HCT116 (cell line): Measurements from ENCODE around the gene TCEA3. TPM values are rescaled to one million over a fixed set of nuclear protein-coding genes. Genes with fewer than 3 reads are reported as not detected.

Source experiments
- ATAC-seq: fragments of 200-7000 bp; cut with Tn5 transposase; 2 replicates; pipeline ENCODE4 v1.9.1; 2020; ENCODE audit warnings: mild to moderate bottlenecking, moderate library complexity
- BruUV-seq: library from RNA; stranded (reverse); fragments of 400-500 nt; replicated peaks from 2 replicates; lab custom pipeline; 2021; lab: Mats Ljungman, UMichigan
- CTCF ChIA-PET: fragments of 300-600 bp; sonication (Branson Sonifier 250); formaldehyde crosslinking; loops from one replicate; lab custom pipeline; 2021; ENCODE audit warnings: antibody characterized with exemption; lab: Charles Lee
- POLR2A ChIA-PET: fragments of 300-600, 350-600 bp; sonication (Branson Sonifier 250); formaldehyde crosslinking; loops from one replicate; lab custom pipeline; 2021; ENCODE audit warnings: antibody characterized with exemption; lab: Charles Lee
- RAD21 ChIA-PET, 2 experiments: fragments of 300-600 bp; sonication (Branson Sonifier 250); formaldehyde crosslinking; loops; one replicate each; lab custom pipeline; 2023; ENCODE audit warnings: low total read pairs in 2 of 2; ENCODE audit not compliant: uncharacterized antibody in 2 of 2, unreplicated experiment in 2 of 2, low non-redundant PET in 1 of 2; lab: Charles Lee
- DNase-seq: peaks from one replicate; pipeline ENCODE4 v3.0.0-alpha.2; 2010; ENCODE audit warnings: low read depth, low spot score
- H2AFZ ChIP-seq: fragments of 200-600 bp; shearing (Covaris generic), sonication (generic); 2 replicates; pipeline ENCODE4 v1.6.1; 2017; ENCODE audit warnings: low read depth, mixed run types, mixed read lengths, antibody characterized with exemption, low read length; ENCODE audit not compliant: poor library complexity, severe bottlenecking
- H3K27ac ChIP-seq: 2 replicates; pipeline ENCODE4 v1.5.1; 2012; ENCODE audit warnings: low read depth, low read length
- H3K27me3 ChIP-seq: fragments of 200-600 bp; sonication (generic); 2 replicates; pipeline ENCODE4 v1.6.1; 2016; ENCODE audit warnings: mixed run types, low read length, mixed read lengths; ENCODE audit not compliant: insufficient read depth
- H3K36me3 ChIP-seq, 2 experiments: fragments of 200-500 bp in 1 of 2; fragments of 200-600 bp in 1 of 2; sonication (Bioruptor generic) in 1 of 2; sonication (generic) in 1 of 2; 2 replicates each; pipeline versions ENCODE4 v1.5.1 to v1.6.1; 2014 to 2016; ENCODE audit warnings: low read length in 2 of 2, inconsistent platforms in 1 of 2, mixed read lengths in 1 of 2, mixed run types in 1 of 2; ENCODE audit not compliant: insufficient read depth in 2 of 2, control insufficient read depth in 1 of 2
- H3K4me1 ChIP-seq, 2 experiments: fragments of 200-600 bp in 1 of 2; sonication (generic) in 1 of 2; 2 replicates each; pipeline versions ENCODE4 v1.5.1 to v1.6.1; 2012 to 2017; ENCODE audit warnings: low read length in 2 of 2, inconsistent platforms in 1 of 2, mild to moderate bottlenecking in 1 of 2, mixed read lengths in 1 of 2, mixed run types in 1 of 2, moderate library complexity in 1 of 2; ENCODE audit not compliant: insufficient read depth in 2 of 2, control insufficient read depth in 1 of 2
- H3K4me2 ChIP-seq: fragments of 200-600 bp; sonication (generic); 2 replicates; pipeline ENCODE4 v1.6.1; 2017; ENCODE audit warnings: mixed run types, low read length, mixed read lengths
- H3K4me3 ChIP-seq, 2 experiments: fragments of 200-600 bp in 1 of 2; sonication (generic) in 1 of 2; replicated peaks in 1 of 2; 2 replicates each; pipeline ENCODE4 v1.5.1; 2011 to 2016; ENCODE audit warnings: low read length in 2 of 2, control low read depth in 1 of 2, low read depth in 1 of 2, mild to moderate bottlenecking in 1 of 2, mixed read lengths in 1 of 2, mixed run types in 1 of 2
- H3K79me2 ChIP-seq: fragments of 200-600 bp; sonication (generic); 2 replicates; pipeline ENCODE4 v1.6.1; 2017; ENCODE audit warnings: mild to moderate bottlenecking, mixed run types, low read length, moderate library complexity, mixed read lengths; ENCODE audit not compliant: insufficient read depth
- H3K9ac ChIP-seq: fragments of 200-600 bp; sonication (generic); 2 replicates; pipeline ENCODE4 v1.6.1; 2016; ENCODE audit warnings: low read length, mixed read lengths
- H3K9me2 ChIP-seq: fragments of 200-600 bp; sonication (generic), shearing (Covaris generic); 2 replicates; pipeline ENCODE4 v1.6.1; 2017; ENCODE audit warnings: mixed run types, mild to moderate bottlenecking, moderate library complexity; ENCODE audit not compliant: insufficient read depth
- H3K9me3 ChIP-seq, 2 experiments: fragments of 200-500 bp in 1 of 2; fragments of 200-600 bp in 1 of 2; sonication (Bioruptor generic) in 1 of 2; sonication (generic) in 1 of 2; 2 replicates each; pipeline ENCODE4 v1.6.1; 2014 to 2017; ENCODE audit warnings: low read length in 2 of 2, mixed read lengths in 2 of 2, inconsistent platforms in 1 of 2, low read depth in 1 of 2, mild to moderate bottlenecking in 1 of 2, mixed run types in 1 of 2, moderate library complexity in 1 of 2; ENCODE audit not compliant: control insufficient read depth in 1 of 2, insufficient read depth in 1 of 2
- H4K20me1 ChIP-seq: fragments of 200-600 bp; sonication (generic), shearing (Covaris generic); 2 replicates; pipeline ENCODE4 v1.6.1; 2017; ENCODE audit warnings: mixed run types, mild to moderate bottlenecking, moderate library complexity; ENCODE audit not compliant: insufficient read depth
- ATF3 ChIP-seq: IDR thresholded peaks from 2 replicates; pipeline ENCODE4 v1.6.1; 2012
- ELF1 ChIP-seq: IDR thresholded peaks from 2 replicates; pipeline ENCODE4 v1.6.1; 2012; ENCODE audit warnings: low read depth, borderline replicate concordance
- EZH2 ChIP-seq: fragments of 200-600 bp; sonication (generic); IDR thresholded peaks from 2 replicates; pipeline ENCODE4 v1.6.1; 2017; ENCODE audit warnings: antibody characterized with exemption, mixed run types
- EZH2phosphoT487 ChIP-seq: fragments of 200-600 bp; IDR thresholded peaks from 2 replicates; pipeline ENCODE4 v1.6.1; 2018; ENCODE audit warnings: antibody characterized with exemption, borderline replicate concordance
- FOSL1 ChIP-seq: IDR thresholded peaks from 2 replicates; pipeline ENCODE4 v1.6.1; 2012; ENCODE audit warnings: low read depth
- JUND ChIP-seq: IDR thresholded peaks from 2 replicates; pipeline ENCODE4 v1.6.1; 2012
- POLR2A ChIP-seq: IDR thresholded peaks from 2 replicates; pipeline ENCODE4 v1.7.0; 2011; ENCODE audit warnings: borderline replicate concordance; ENCODE audit not compliant: insufficient read depth, insufficient read length; ENCODE audit errors: extremely low read depth
- POLR2AphosphoS5 ChIP-seq: IDR thresholded peaks from 2 replicates; pipeline ENCODE4 v1.6.1; 2011; ENCODE audit warnings: mild to moderate bottlenecking, low read depth, low read length, moderate library complexity
- RAD21 ChIP-seq: IDR thresholded peaks from 2 replicates; pipeline ENCODE4 v1.6.1; 2012; ENCODE audit warnings: low read depth, mild to moderate bottlenecking
- REST ChIP-seq: IDR thresholded peaks from 2 replicates; pipeline ENCODE4 v1.6.1; 2012; ENCODE audit warnings: low read depth
- SIN3A ChIP-seq: IDR thresholded peaks from 2 replicates; pipeline ENCODE4 v1.6.1; 2012; ENCODE audit warnings: low read depth
- SRF ChIP-seq: IDR thresholded peaks from 2 replicates; pipeline ENCODE4 v1.6.1; 2012; ENCODE audit warnings: low read depth
- TCF7L2 ChIP-seq: IDR thresholded peaks from 2 replicates; pipeline ENCODE4 v1.7.0; 2011; ENCODE audit warnings: borderline replicate concordance, inconsistent platforms; ENCODE audit not compliant: insufficient read depth, insufficient read length; ENCODE audit errors: extremely low read depth
- YY1 ChIP-seq: IDR thresholded peaks from 2 replicates; pipeline ENCODE4 v1.6.1; 2011; ENCODE audit warnings: low read length, low read depth, moderate library complexity, mild to moderate bottlenecking; ENCODE audit not compliant: insufficient replicate concordance; ENCODE audit errors: extremely low read depth
- ZBTB33 ChIP-seq: IDR thresholded peaks from 2 replicates; pipeline ENCODE4 v1.6.1; 2011; ENCODE audit warnings: mild to moderate bottlenecking, low read length, moderate library complexity; ENCODE audit not compliant: insufficient replicate concordance; ENCODE audit errors: extremely low read depth
- ZNF274 ChIP-seq: fragments of 200-500 bp; sonication (Bioruptor generic); IDR thresholded peaks from 2 replicates; pipeline ENCODE4 v1.6.1; 2014; ENCODE audit warnings: mild to moderate bottlenecking, low read depth, low read length, inconsistent platforms
- intact Hi-C: fragments of 100-400 bp; cut with micrococcal nuclease; formaldehyde crosslinking; loops from 2 replicates; pipeline ENCODE4 v1.10.0; 2022
- total RNA-seq: library from RNA; stranded (reverse); gene quantifications from one replicate; pipeline ENCODE4 v1.2.1, GENCODE V29; 2021; ENCODE audit not compliant: unreplicated experiment

TCEA3 gene
- total RNA-seq, 1 experiment from 2014 or later, result 3.7 TPM

- Histone ChIP-seq H3K9ac (no peak overlapping the region), H3K27me3 (no peaks in the 10 kb centered on the region), H3K36me3 (no peaks in the 10 kb centered on the region), H3K79me2 (no peaks in the 10 kb centered on the region), H4K20me1 (no peaks in the 10 kb centered on the region), H3K9me2 (no peaks in the 10 kb centered on the region), H3K4me2 (no peak overlapping the region), H3K9me3 (no peaks in the 10 kb centered on the region), H3K4me1 (peaks cover 2 to 5% of the 10 kb centered on the region in 2 experiments; a peak in 3 of 4 replicates), H3K27ac (no peak overlapping the region), H2AFZ (no peak overlapping the region), H3K4me3 (no peak overlapping the region)
- ChIA-PET POLR2A (no interaction called here), CTCF (no interaction called here), RAD21 (no interaction called here)
- no peak for ATAC-seq
- TF ChIP-seq ATF3 (no peak), REST (no peak), EZH2 (no peak), EZH2phosphoT487 (no peak), POLR2A (no peak), ELF1 (no peak), SIN3A (no peak), POLR2AphosphoS5 (no peak), FOSL1 (no peak), ZBTB33 (no peak), YY1 (no peak), SRF (no peak), ZNF274 (no peak), JUND (no peak), TCF7L2 (no peak), RAD21 (no peak)
- DNase-seq, result no peak
- BruUV-seq, result no TSS peak
- intact Hi-C loops, result no loop called here
Measured at GRCh38 chr1:23431431-23431830, 6.9 kb upstream of the TCEA3 start.
